NT2/D1 (cell line): Measurements from ENCODE around the gene EVX1.

Source experiments
- SUZ12 ChIP-seq: IDR thresholded peaks from 2 replicates; pipeline ENCODE4 v1.6.1; 2011; ENCODE audit not compliant: insufficient read length, insufficient read depth; ENCODE audit errors: extremely low read depth
- YY1 ChIP-seq: IDR thresholded peaks from 2 replicates; pipeline ENCODE4 v1.6.1; 2011; ENCODE audit not compliant: insufficient read length, insufficient read depth
- ZNF274 ChIP-seq: IDR thresholded peaks from 2 replicates; pipeline ENCODE4 v1.6.1; 2011; ENCODE audit warnings: mild to moderate bottlenecking, low read depth, low read length

DNA sequence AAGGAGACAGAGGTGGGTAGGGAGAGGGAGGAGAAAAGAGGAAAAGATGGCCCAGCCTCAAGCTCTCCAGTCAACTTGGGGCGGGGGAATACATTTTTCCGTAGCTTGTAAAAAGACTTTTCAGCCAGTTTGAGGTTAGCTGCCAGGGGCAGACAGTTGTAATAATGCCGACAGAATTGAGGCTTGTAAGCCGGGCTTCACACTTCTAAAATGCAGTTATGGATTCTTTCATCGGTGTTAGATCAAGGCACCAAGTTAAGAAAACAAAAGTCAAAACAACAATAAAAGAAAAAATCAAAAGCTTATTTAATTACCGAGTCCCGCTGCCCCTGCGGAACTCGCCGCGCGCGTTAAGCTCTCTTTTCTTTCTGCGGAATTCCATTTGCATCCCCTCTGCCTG, 448 bp upstream of the EVX1 start:
- TF ChIP-seq SUZ12: no peak
- no peak for TF ChIP-seq ZNF274
- TF ChIP-seq YY1: no peak
